Measurements from ENCODE around the gene COPS7A. TPM values are rescaled to one million over a fixed set of nuclear protein-coding genes. Genes with fewer than 3 reads are reported as not detected.

Gene COPS7A
- total and polyA plus RNA-seq, 9 of the 15 experiments (the other 6 are each of a cell fraction or from before 2014, with no cell fraction given) = 12.7 to 36.0 (median 24.3) TPM

GRCh38 chr12:6767353-6768319 is 43.8 kb downstream of the COPS7A start (continued):
- TF ChIP-seq HDAC6 (IDR thresholded peaks at IDR 0.05; ENCODE audit: low read depth, low read length) (no peak), ZFP30 (CRISPR knock-in tag; IDR thresholded peaks at IDR 0.05; ENCODE audit: borderline replicate concordance) (no peak), FOXK2 (conservative IDR thresholded peaks at IDR 0.05 in 1 of 2, IDR thresholded peaks at IDR 0.05 in 1 of 2; ENCODE audit: low read depth in 2 of 2) (peak in 1 of 2 experiments; percentile 21; a peak in 1 of 4 replicates), ZBTB40 (IDR thresholded peaks at IDR 0.05) (peak; percentile 12; the same call in 1 of the 2 replicates), ZBTB40 (CRISPR knock-in tag; IDR thresholded peaks at IDR 0.05) (no peak), EGR1 (conservative IDR thresholded peaks at IDR 0.05) (peak; percentile 21; the same call in 1 of the 2 replicates), NEUROD1 (IDR thresholded peaks at IDR 0.05; ENCODE audit: borderline replicate concordance, low read depth, low read length, partially characterized antibody) (peak; percentile 0), POLR3A (IDR thresholded peaks at IDR 0.05; ENCODE audit: borderline replicate concordance, extremely low read depth, insufficient read depth, insufficient read length) (no peak), ATF4 (CRISPR knock-in tag; IDR thresholded peaks at IDR 0.05) (no peak), CEBPG (CRISPR knock-in tag; IDR thresholded peaks at IDR 0.05) (peak; percentile 81), CEBPG (tag; conservative IDR thresholded peaks at IDR 0.05 in 1 of 2, IDR thresholded peaks at IDR 0.05 in 1 of 2) (no peak), RBFOX2 (IDR thresholded peaks at IDR 0.05; ENCODE audit: low read depth, low read length) (peak; percentile 62; the same call in 1 of the 2 replicates), MNT (conservative IDR thresholded peaks at IDR 0.05) (0 out of 4 replicates have a peak, but pooled peaks have one; percentile 27 to 39)

Measured in K562 (cell line).